GM21528 (cell line): ENCODE measurements around the gene CDCP1.

Experiments
- ATAC-seq: cut with Tn5 transposase; IDR thresholded peaks from one replicate; pipeline ENCODE4 v1.9.1; 2021; ENCODE audit warnings: mild to moderate bottlenecking, moderate library complexity; ENCODE audit not compliant: unreplicated experiment, low FRiP score

CDCP1 gene

GRCh38 chr3:45174234-45174633, 28.1 kb upstream of the CDCP1 start:
- ATAC-seq, result no peak

GRCh38 chr3:45173776-45174175, 27.6 kb upstream of the CDCP1 start:
- no peak for ATAC-seq

- ATAC-seq, result no peak
These were observed 25.1 kb upstream of the CDCP1 start for GRCh38 chr3:45171283-45171682.

GRCh38 chr3:45170096-45170495, 23.9 kb upstream of the CDCP1 start:
- no peak for ATAC-seq

GRCh38 chr3:45169125-45169904, 23.1 kb upstream of the CDCP1 start:
- ATAC-seq, result no peak

GRCh38 chr3:45168451-45168850, 22.3 kb upstream of the CDCP1 start:
- no peak for ATAC-seq

- ATAC-seq, result no peak
These were observed 21.1 kb upstream of the CDCP1 start for GRCh38 chr3:45167011-45167911.

GRCh38 chr3:45166321-45166879, 20.2 kb upstream of the CDCP1 start:
- no peak for ATAC-seq

- ATAC-seq, result no peak
These were observed 19.5 kb upstream of the CDCP1 start for GRCh38 chr3:45165497-45166283.

GRCh38 chr3:45164056-45164455, 17.9 kb upstream of the CDCP1 start:
- ATAC-seq, result no peak

GRCh38 chr3:45163481-45163880, 17.3 kb upstream of the CDCP1 start:
- ATAC-seq, result no peak

- ATAC-seq, result no peak
These were observed 8.5 kb upstream of the CDCP1 start for GRCh38 chr3:45154641-45155147.

- no peak for ATAC-seq
These were observed 7.7 kb upstream of the CDCP1 start for GRCh38 chr3:45153658-45154437.

GRCh38 chr3:45152307-45152706, 6.1 kb upstream of the CDCP1 start:
- ATAC-seq, result no peak

GRCh38 chr3:45151100-45151499, 4.9 kb upstream of the CDCP1 start:
- ATAC-seq, result no peak

- ATAC-seq, result no peak
These were observed 2.7 kb upstream of the CDCP1 start for GRCh38 chr3:45148921-45149320.

GRCh38 chr3:45145223-45145622, 955 bp downstream of the CDCP1 start:
- no peak for ATAC-seq

GRCh38 chr3:45143673-45144671, 2.2 kb downstream of the CDCP1 start:
- no peak for ATAC-seq
